Measurements from ENCODE around the gene CSE1L.
"Not testable (repeated sequence)": the region's sequence is repeated elsewhere in the genome, so short reads cannot be mapped to it uniquely, and the experiment has no call there.

The CSE1L gene

DNA sequence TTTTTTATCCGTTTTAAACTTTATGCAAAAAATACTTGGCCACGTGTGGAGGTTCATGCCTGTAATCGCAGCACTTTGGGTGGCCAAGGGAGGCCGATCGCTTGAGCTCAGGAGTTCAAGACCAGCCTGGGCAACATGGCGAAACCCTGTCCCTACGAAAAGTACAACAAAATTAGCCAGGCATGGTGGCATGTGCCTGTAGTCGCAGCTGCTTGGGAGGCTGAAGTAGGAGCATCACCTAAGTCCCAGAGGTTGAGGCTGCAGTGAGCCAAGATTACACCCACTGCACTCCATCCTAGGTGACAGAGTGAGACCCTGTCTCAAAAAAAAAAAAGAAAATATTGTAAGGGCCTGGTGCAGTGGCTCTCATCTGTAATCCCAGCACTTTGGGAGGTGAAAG, 45.0 kb downstream of the CSE1L start:
- DNase-seq (ENCODE audit: extremely low read depth, insufficient read length) = no peak
- Histone ChIP-seq H3K4me3 (replicated peaks; ENCODE audit: low read depth, low read length) (no peak overlapping the region), H3K36me3 (ENCODE audit: control insufficient read depth, insufficient read depth, low read length) (peaks cover 10% of the 10 kb centered on the region), H3K27me3 (replicated peaks; ENCODE audit: control insufficient read depth, insufficient read depth, low read length) (no peaks in the 10 kb centered on the region)
- TF ChIP-seq CTCF (IDR thresholded peaks at IDR 0.05; ENCODE audit: insufficient read depth, low read length, poor library complexity, severe bottlenecking) = no peak

GRCh38 chr20:49091762-49092161, 45.6 kb downstream of the CSE1L start:
- no peak for DNase-seq (ENCODE audit: extremely low read depth, insufficient read length)
- no peaks in the 10 kb centered on the region for H3K27me3 ChIP-seq (replicated peaks; ENCODE audit: control insufficient read depth, insufficient read depth, low read length)
- peaks cover 10% of the 10 kb centered on the region for H3K36me3 ChIP-seq (ENCODE audit: control insufficient read depth, insufficient read depth, low read length)
- H3K4me3 ChIP-seq (replicated peaks; ENCODE audit: low read depth, low read length) = no peak overlapping the region
- no peak for TF ChIP-seq CTCF (IDR thresholded peaks at IDR 0.05; ENCODE audit: insufficient read depth, low read length, poor library complexity, severe bottlenecking)

- Histone ChIP-seq H3K36me3 (ENCODE audit: control insufficient read depth, insufficient read depth, low read length) (peaks cover 14% of the 10 kb centered on the region), H3K27me3 (replicated peaks; ENCODE audit: control insufficient read depth, insufficient read depth, low read length) (no peaks in the 10 kb centered on the region), H3K4me3 (replicated peaks; ENCODE audit: low read depth, low read length) (no peak overlapping the region)
- TF ChIP-seq CTCF (IDR thresholded peaks at IDR 0.05; ENCODE audit: insufficient read depth, low read length, poor library complexity, severe bottlenecking) = no peak
- DNase-seq (ENCODE audit: extremely low read depth, insufficient read length) = no peak
These were observed 50.2 kb downstream of the CSE1L start for GRCh38 chr20:49096203-49096730.

DNA sequence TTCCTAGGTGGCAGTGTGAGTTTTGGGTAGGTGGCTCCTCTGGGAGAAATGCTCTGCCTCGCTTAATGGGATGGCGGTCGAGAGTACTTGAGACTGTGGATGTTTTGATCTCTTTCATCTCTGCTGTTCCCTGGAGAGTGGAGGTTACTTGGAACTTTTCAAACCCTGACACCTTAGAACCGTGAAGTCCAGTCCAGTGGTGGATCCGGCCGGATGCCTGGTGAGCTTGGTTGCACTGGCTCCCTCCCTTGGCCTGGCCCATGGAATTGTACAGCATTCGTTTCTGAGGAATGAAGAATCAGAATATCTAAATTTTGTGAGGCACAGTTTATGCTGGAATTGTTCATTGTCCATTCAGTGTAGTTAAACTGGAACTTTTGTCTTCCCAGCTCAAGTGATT, 51.0 kb downstream of the CSE1L start:
- Histone ChIP-seq H3K4me3 (replicated peaks; ENCODE audit: low read depth, low read length) (no peak overlapping the region), H3K27me3 (replicated peaks; ENCODE audit: control insufficient read depth, insufficient read depth, low read length) (no peaks in the 10 kb centered on the region), H3K36me3 (ENCODE audit: control insufficient read depth, insufficient read depth, low read length) (peaks cover 16% of the 10 kb centered on the region)
- no peak for DNase-seq (ENCODE audit: extremely low read depth, insufficient read length)
- TF ChIP-seq CTCF (IDR thresholded peaks at IDR 0.05; ENCODE audit: insufficient read depth, low read length, poor library complexity, severe bottlenecking) = no peak

GRCh38 chr20:49098136-49098535, 52.0 kb downstream of the CSE1L start:
- TF ChIP-seq CTCF (IDR thresholded peaks at IDR 0.05; ENCODE audit: insufficient read depth, low read length, poor library complexity, severe bottlenecking) = no peak
- Histone ChIP-seq H3K4me3 (replicated peaks; ENCODE audit: low read depth, low read length) (no peak overlapping the region), H3K27me3 (replicated peaks; ENCODE audit: control insufficient read depth, insufficient read depth, low read length) (no peaks in the 10 kb centered on the region), H3K36me3 (ENCODE audit: control insufficient read depth, insufficient read depth, low read length) (peaks cover 19% of the 10 kb centered on the region)
- no peak for DNase-seq (ENCODE audit: extremely low read depth, insufficient read length)

- Histone ChIP-seq H3K4me3 (replicated peaks; ENCODE audit: low read depth, low read length) (no peak overlapping the region), H3K36me3 (ENCODE audit: control insufficient read depth, insufficient read depth, low read length) (peaks cover 22% of the 10 kb centered on the region), H3K27me3 (replicated peaks; ENCODE audit: control insufficient read depth, insufficient read depth, low read length) (no peaks in the 10 kb centered on the region)
- TF ChIP-seq CTCF (IDR thresholded peaks at IDR 0.05; ENCODE audit: insufficient read depth, low read length, poor library complexity, severe bottlenecking) = no peak
- DNase-seq (ENCODE audit: extremely low read depth, insufficient read length) = no peak
These were observed 52.9 kb downstream of the CSE1L start for GRCh38 chr20:49099011-49099410.

DNA sequence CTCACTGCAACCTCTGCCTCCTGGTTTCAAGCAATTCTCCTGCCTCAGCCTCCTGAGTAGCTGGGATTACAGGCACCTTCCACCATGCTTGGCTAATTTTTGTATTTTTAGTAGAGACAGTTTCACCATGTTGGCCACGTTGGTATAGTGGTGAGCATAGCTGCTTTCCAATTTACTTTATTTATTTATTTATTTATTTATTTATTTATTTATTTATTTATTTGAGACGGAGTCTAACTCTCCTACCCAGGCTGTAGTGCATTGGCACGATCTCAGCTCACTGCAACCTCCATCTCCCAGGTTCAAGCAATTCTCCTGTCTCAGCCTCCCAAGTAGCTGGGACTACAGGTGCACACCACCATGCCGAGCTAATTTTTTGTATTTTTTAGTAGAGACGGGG, 54.2 kb downstream of the CSE1L start:
- not testable (repeated sequence) for H3K27me3 ChIP-seq (replicated peaks; ENCODE audit: control insufficient read depth, insufficient read depth, low read length); DNase-seq (ENCODE audit: extremely low read depth, insufficient read length); H3K4me3 ChIP-seq (replicated peaks; ENCODE audit: low read depth, low read length)
- peaks cover 28% of the 10 kb centered on the region for H3K36me3 ChIP-seq (ENCODE audit: control insufficient read depth, insufficient read depth, low read length)

Measured in GM06990 (cell line).